DMS 273 (cell line): ENCODE data around the gene DDX23.

Source experiments
- DNase-seq: peaks from one replicate; lab custom pipeline; 2025; ENCODE audit not compliant: unreplicated experiment; lab: John Stamatoyannopoulos, UW

DDX23 gene

GRCh38 chr12:48800971-48801370, 51.0 kb downstream of the DDX23 start:
- DNase-seq, result no peak

GRCh38 chr12:48800457-48800856, 51.5 kb downstream of the DDX23 start:
- no peak for DNase-seq

DNA sequence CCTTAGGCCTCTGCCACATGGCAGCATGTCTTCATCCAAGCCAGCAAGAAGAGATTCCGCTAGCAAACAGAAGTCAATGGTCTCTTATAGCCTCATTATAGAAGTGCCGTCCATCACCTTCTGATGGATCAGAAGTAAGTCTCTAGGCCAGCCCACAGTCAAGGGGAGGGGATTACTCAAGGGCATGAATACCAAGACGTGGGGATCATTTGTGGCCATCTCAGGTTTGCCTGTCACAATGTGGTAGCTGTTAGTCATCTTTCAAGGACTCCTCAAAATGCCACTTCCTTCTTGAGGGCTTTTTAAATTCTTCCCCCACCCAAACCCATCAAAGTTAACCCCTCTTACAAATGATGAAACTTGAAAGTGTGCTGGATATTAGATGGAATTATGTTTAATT, 55.0 kb downstream of the DDX23 start:
- no peak for DNase-seq

GRCh38 chr12:48795550-48796455, 56.2 kb downstream of the DDX23 start:
- peak; percentile 82 for DNase-seq

GRCh38 chr12:48794870-48795269, 57.1 kb downstream of the DDX23 start:
- DNase-seq, result no peak

DNA sequence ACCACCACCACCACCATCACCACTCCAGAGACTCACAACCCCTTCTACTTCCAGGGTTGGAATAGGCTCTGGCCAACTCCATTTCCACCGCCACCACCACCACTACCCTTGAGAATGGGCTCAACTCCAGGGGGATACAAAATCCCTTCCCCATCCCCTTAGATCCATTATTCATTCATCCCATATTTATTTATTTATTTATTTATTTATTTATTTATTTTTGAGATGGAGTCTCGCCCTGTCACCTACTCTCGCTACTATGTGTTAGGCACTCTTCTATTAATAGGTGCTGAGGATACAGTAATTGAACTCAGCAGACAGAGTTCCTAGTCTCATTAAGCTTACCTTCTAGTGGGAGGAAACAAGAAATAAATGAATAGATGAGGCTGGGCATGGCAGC, 58.3 kb downstream of the DDX23 start:
- DNase-seq, result no peak

DNA sequence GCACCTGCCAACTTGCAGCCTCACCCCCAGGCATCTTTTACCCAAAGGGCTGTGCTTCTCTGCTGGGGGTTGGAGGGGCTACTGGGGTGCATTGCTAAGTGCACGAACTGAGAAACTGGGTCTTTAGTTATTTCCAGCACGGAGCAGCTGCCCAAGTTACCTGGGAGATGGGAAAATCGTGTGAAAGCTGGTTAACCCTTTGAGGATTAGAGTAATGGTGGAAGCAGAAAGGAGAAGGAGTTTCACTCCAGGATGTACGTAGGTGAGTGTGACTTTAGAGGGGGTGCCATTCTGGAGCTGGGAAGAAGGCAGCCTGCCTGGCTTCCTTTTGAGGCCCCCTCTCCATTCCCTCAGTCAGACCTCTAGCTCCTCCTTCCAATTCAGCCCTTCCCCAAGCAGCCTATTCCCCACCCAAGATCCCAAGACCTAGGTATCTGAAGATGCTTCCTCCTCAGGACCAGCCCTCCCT, 62.1 kb downstream of the DDX23 start:
- DNase-seq, result no peak

GRCh38 chr12:48788854-48789775, 62.8 kb downstream of the DDX23 start, which contains the start of gene ADCY6:
Gene ADCY6, minus strand, starts transcription at chr12:48789089. Its CDS starts 5,655 bp downstream, at chr12:48783434.
- peak; percentile 51 for DNase-seq

DNA sequence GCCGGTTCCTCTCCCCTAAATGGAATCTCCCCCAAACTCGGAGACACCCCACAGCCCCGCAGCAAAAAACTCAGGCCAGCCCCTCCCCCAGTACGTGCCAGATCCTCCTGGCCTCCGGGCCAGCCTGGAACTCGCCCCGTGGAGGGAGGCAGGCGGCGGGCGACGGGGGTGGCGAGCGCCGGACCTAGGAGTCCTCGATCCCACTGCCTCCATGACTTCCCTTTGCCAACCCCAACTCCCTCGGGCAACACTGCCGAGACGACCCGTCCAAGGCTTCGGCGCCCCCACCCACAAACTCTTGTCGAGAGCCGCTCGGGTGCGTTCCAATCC, 63.5 kb downstream of the DDX23 start:
- DNase-seq, result no peak

DNA sequence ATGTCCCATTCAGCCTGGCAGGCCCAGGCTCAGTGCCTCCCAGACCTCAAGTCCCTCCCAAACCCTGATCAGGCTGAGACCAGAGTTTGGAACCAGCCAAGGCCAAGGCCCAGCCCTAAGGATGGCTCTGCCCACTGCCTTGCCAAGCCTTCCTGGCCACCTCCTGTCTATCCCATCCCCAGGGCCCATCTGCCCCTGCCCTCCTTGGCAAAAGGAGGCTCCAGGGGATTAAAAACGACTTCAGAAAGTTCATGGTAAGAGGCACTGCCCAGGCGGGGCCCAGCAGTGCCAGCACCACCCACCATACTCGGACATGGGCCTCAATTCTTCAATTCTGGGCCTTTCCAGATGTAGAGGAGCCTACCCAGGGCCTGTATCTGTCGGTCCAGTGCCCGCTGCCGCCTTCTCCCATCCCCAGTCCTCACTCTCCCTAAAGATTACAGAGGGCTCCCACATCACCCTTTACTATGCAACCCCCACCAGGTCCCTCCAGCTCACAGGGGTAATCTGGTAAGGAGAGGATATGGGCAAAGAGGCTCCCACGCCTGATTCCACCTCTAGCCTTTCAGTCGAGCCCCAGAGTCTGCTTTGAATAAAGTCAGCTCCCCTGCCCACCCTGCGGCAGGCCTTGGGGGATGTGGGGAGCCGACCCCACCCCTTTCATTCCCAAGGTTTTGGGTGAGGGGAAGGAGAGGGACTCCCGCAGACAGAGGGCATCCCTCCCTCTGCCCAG, 64.0 kb downstream of the DDX23 start:
- no peak for DNase-seq

DNA sequence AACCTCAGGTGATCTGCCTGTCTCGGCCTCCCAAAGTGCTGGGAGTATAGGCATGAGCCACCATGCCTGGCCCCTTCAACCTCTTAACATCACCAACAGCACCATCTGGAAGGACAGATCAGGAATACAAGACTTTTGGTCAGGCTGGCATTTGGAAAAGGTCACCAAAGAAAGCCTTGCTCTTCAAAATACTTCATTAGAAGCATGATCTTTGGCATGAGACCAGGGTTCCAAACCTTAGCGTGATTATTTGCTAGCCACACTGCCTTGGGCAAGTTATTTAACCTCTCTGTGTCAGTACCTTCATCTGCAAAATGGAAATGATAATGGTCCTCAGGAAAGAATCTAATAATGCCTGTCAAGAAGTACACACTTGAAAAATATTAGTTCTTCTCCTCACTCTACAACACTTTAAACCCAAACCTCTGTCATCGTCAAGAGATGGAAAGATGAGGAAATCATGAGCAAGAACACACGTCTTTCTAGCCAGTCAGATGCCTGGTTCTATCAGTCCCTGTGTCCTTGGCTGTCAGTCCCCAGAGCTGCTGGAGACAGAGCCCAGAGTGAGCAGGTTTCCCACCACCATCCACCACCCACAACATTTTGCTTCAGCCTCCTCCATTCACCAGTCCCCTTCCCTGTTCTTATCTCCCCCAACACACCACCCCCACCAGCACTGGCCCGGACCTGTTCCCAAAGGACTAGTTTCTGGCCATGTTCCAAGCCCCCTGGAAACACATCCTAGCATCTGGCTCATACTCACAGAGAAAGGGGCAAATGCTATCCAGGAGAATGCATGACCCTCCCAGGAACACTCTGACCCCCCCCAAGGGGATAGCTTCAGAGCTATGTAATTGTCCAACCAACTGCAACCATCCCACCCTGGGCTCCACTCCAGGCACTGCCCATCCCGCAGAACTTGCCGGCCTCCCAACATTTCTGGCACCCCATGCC, 65.1 kb downstream of the DDX23 start:
- peak; percentile 21 for DNase-seq

- DNase-seq, result no peak
Measured at GRCh38 chr12:48783432-48783831, 68.5 kb downstream of the DDX23 start.

- DNase-seq, result no peak
Measured at GRCh38 chr12:48782457-48783395, 69.2 kb downstream of the DDX23 start.

DNA sequence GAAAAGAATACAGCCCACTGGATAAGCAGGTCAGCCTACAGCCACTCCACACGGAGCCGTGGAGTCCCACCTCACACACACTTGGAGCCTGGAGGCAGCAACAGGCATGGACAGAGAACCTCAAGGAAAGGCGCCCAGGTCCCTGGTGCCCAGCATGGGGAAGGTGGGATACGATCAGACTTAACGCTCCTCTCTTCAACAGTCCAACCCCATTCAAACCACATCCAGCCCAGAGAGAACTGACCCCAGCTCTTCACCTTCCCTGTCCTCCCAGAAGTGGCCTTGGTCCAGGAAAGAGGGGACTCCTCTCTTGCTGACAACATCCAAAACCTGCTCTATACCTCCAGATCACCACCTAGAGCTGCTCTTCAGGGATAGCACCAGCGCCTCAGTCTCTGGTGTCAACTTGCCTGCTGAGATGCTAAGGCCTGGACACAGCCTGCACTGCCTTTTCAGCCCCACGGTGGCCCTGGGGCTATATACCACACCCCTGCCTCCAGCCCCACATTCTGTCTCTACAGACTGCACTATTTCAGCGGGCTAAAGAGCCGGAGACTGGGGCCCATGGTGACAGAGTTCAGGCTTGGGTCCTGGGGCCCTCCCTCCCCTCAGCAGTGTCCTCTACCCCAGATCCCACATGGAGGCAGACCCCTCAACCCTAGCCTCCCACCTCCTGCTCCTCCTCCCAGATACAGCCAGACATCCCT, 70.1 kb downstream of the DDX23 start:
- DNase-seq, result no peak

GRCh38 chr12:48780381-48781025, 71.5 kb downstream of the DDX23 start:
- peak; percentile 42 for DNase-seq

DNA sequence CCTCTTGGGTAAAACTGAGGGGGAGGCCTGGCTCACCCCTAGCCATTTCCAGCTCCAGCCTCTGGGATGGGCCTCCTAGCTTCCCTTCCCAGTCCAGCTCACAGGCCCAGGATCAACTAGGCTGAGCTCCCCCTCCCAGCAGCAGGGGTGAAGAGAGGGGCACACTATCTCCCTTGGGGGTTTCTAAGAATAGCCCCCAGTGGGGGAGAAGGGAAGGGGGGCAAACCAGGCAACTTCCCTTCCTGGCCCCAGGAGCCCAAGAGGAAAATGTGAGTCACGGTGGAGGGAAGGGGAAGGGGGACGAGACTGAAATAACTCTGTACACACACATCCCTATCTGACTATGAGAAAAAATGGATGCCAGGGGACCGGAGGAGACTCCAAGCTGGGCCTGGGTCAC, 72.1 kb downstream of the DDX23 start:
- DNase-seq, result no peak
